LNCaP clone FGC (cell line): ENCODE data around the gene TMEM63B.

Experiments
- DNase-seq: peaks from one replicate; pipeline ENCODE4 v3.0.0-alpha.2; 2011; ENCODE audit warnings: low read depth
- H3K4me3 ChIP-seq: 2 replicates; pipeline ENCODE4 v1.5.1; 2011; ENCODE audit warnings: mild to moderate bottlenecking, low read depth, low read length, control low read depth
- CTCF ChIP-seq: IDR thresholded peaks from 2 replicates; pipeline ENCODE4 v1.5.1; 2012; ENCODE audit warnings: mild to moderate bottlenecking; ENCODE audit not compliant: control insufficient read depth, insufficient read depth; ENCODE audit errors: extremely low read depth

Gene TMEM63B

GRCh38 chr6:44127186-44128019 is at the start of gene TMEM63B, which contains the start of gene MRPL14:
Gene TMEM63B (plus strand): TSS chr6:44127554. CDS start chr6:44134585, 7,031 bp downstream.
Gene MRPL14 (minus strand): TSS chr6:44127452. CDS start chr6:44116611, 10,841 bp downstream.
- no peak for DNase-seq
- TF ChIP-seq CTCF: no peak
- H3K4me3 ChIP-seq: peak within 1 kb of the TSS; percentile 85

GRCh38 chr6:44078219-44078826 is 49.0 kb upstream of the TMEM63B start:
- no peak for TF ChIP-seq CTCF
- no peak overlapping the region for H3K4me3 ChIP-seq

GRCh38 chr6:44078827-44079671 is 48.3 kb upstream of the TMEM63B start:
- peak; percentile 95 for TF ChIP-seq CTCF
- no peak for DNase-seq
- no peak overlapping the region for H3K4me3 ChIP-seq

More at GRCh38 chr6:44078219-44078826, 49.0 kb upstream of the TMEM63B start:
- DNase-seq: no peak

- no peak for TF ChIP-seq CTCF
- no peak for DNase-seq
- no peak overlapping the region for H3K4me3 ChIP-seq
These were observed 47.7 kb upstream of the TMEM63B start for GRCh38 chr6:44079672-44080071.

GRCh38 chr6:44080561-44081521 is 46.5 kb upstream of the TMEM63B start:
- no peak overlapping the region for H3K4me3 ChIP-seq
- no peak for DNase-seq
- TF ChIP-seq CTCF: no peak

GRCh38 chr6:44081753-44082152 is 45.6 kb upstream of the TMEM63B start:
- H3K4me3 ChIP-seq: no peak overlapping the region
- no peak for TF ChIP-seq CTCF
- no peak for DNase-seq
